OCI-LY3 (cell line): ENCODE data around the gene LRP1B.

Experiments used
- H2AFZ ChIP-seq: fragments of 200-600, 300-600 bp; shearing (Covaris generic); 2 replicates; pipeline ENCODE4 v1.6.0; 2014; ENCODE audit warnings: antibody characterized with exemption, low read depth, low read length
- H3K27ac ChIP-seq: fragments of 200-600, 300-600 bp; sonication (generic); 2 replicates; pipeline ENCODE4 v1.5.1; 2014; ENCODE audit warnings: mild to moderate bottlenecking, low read length, moderate library complexity, mixed read lengths
- H3K27me3 ChIP-seq: fragments of 200-600, 300-600 bp; sonication (generic); 2 replicates; pipeline ENCODE4 v1.6.1; 2014; ENCODE audit warnings: low read depth, low read length, mixed read lengths
- H3K36me3 ChIP-seq: fragments of 200-600, 300-600 bp; sonication (generic); replicated peaks from 2 replicates; pipeline ENCODE3; 2014; ENCODE audit warnings: low read depth, low read length, mixed read lengths
- H3K4me1 ChIP-seq: fragments of 300-600, 200-600 bp; sonication (generic); 2 replicates; pipeline ENCODE4 v1.6.1; 2014; ENCODE audit warnings: low read length, mixed read lengths
- H3K4me2 ChIP-seq: fragments of 200-600, 300-600 bp; sonication (generic); 2 replicates; pipeline ENCODE4 v1.6.1; 2014; ENCODE audit warnings: low read length, mixed read lengths
- H3K4me3 ChIP-seq: fragments of 300-600, 200-600 bp; sonication (generic); 2 replicates; pipeline ENCODE4 v1.5.1; 2014; ENCODE audit warnings: antibody characterized with exemption, mild to moderate bottlenecking, low read length, moderate library complexity
- H3K79me2 ChIP-seq: fragments of 300-600, 200-600 bp; shearing (Covaris generic); 2 replicates; pipeline ENCODE4 v1.6.1; 2014; ENCODE audit warnings: mild to moderate bottlenecking, low read length, mixed read lengths
- H3K9ac ChIP-seq: fragments of 300-600, 200-600 bp; shearing (Covaris generic); 2 replicates; pipeline ENCODE4 v1.6.0; 2014; ENCODE audit warnings: mild to moderate bottlenecking, low read length, moderate library complexity
- H3K9me3 ChIP-seq: fragments of 200-600, 300-600 bp; shearing (Covaris generic); 2 replicates; pipeline ENCODE4 v1.6.1; 2014; ENCODE audit warnings: low read length, mixed read lengths; ENCODE audit not compliant: insufficient read depth
- H4K20me1 ChIP-seq: fragments of 200-600, 300-600 bp; sonication (generic); 2 replicates; pipeline ENCODE4 v1.6.1; 2016; ENCODE audit warnings: low read length, mixed read lengths; ENCODE audit not compliant: insufficient read depth
- CTCF ChIP-seq: fragments of 200-600, 300-600 bp; sonication (generic); IDR thresholded peaks from 2 replicates; pipeline ENCODE4 v1.5.1; 2014; ENCODE audit warnings: antibody characterized with exemption, low read length, low read depth
- EZH2phosphoT487 ChIP-seq: fragments of 200-600 bp; shearing (Covaris generic); IDR thresholded peaks from 2 replicates; pipeline ENCODE4 v1.6.1; 2018; ENCODE audit warnings: antibody characterized with exemption, mixed run types, low read depth

Gene LRP1B

GRCh38 chr2:141888987-141889555 is 241.7 kb downstream of the LRP1B start:
- no peak overlapping the region for H3K4me2 ChIP-seq
- no peak overlapping the region for H2AFZ ChIP-seq
- H3K9me3 ChIP-seq = no peaks in the 10 kb centered on the region
- no peaks in the 10 kb centered on the region for H3K36me3 ChIP-seq
- TF ChIP-seq CTCF = no peak
- H3K4me3 ChIP-seq = no peak overlapping the region
- no peak overlapping the region for H3K27ac ChIP-seq
- H3K27me3 ChIP-seq = no peaks in the 10 kb centered on the region
- no peak overlapping the region for H3K9ac ChIP-seq
- no peaks in the 10 kb centered on the region for H4K20me1 ChIP-seq
- H3K4me1 ChIP-seq = no peaks in the 10 kb centered on the region
- H3K79me2 ChIP-seq = no peaks in the 10 kb centered on the region

- H3K4me1 ChIP-seq = no peaks in the 10 kb centered on the region
- H3K4me3 ChIP-seq = no peak overlapping the region
- no peak overlapping the region for H3K9ac ChIP-seq
- no peaks in the 10 kb centered on the region for H3K9me3 ChIP-seq
- H3K4me2 ChIP-seq = no peak overlapping the region
- H3K27ac ChIP-seq = no peak overlapping the region
- no peaks in the 10 kb centered on the region for H4K20me1 ChIP-seq
- TF ChIP-seq CTCF = no peak
- no peak for TF ChIP-seq EZH2phosphoT487
- no peaks in the 10 kb centered on the region for H3K79me2 ChIP-seq
- no peak overlapping the region for H2AFZ ChIP-seq
- H3K27me3 ChIP-seq = no peaks in the 10 kb centered on the region
- no peaks in the 10 kb centered on the region for H3K36me3 ChIP-seq
These were observed 243.5 kb downstream of the LRP1B start for GRCh38 chr2:141887363-141887762.

GRCh38 chr2:141878016-141878415 is 252.8 kb downstream of the LRP1B start:
- no peaks in the 10 kb centered on the region for H3K36me3 ChIP-seq
- H3K4me2 ChIP-seq = no peak overlapping the region
- no peak for TF ChIP-seq EZH2phosphoT487
- no peak for TF ChIP-seq CTCF
- H3K9ac ChIP-seq = no peak overlapping the region
- H3K79me2 ChIP-seq = no peaks in the 10 kb centered on the region
- no peak overlapping the region for H3K27ac ChIP-seq
- H4K20me1 ChIP-seq = no peaks in the 10 kb centered on the region
- no peak overlapping the region for H3K4me3 ChIP-seq
- no peaks in the 10 kb centered on the region for H3K4me1 ChIP-seq
- H3K9me3 ChIP-seq = no peaks in the 10 kb centered on the region
- no peaks in the 10 kb centered on the region for H3K27me3 ChIP-seq
- H2AFZ ChIP-seq = no peak overlapping the region

GRCh38 chr2:141871913-141872634 is 258.7 kb downstream of the LRP1B start:
- TF ChIP-seq EZH2phosphoT487 (no peak), CTCF (no peak)
- H2AFZ ChIP-seq = no peak overlapping the region
- H4K20me1 ChIP-seq = no peaks in the 10 kb centered on the region
- H3K9me3 ChIP-seq = no peaks in the 10 kb centered on the region
- no peaks in the 10 kb centered on the region for H3K4me1 ChIP-seq
- no peak overlapping the region for H3K4me3 ChIP-seq
- no peak overlapping the region for H3K27ac ChIP-seq
- no peaks in the 10 kb centered on the region for H3K36me3 ChIP-seq
- H3K9ac ChIP-seq = no peak overlapping the region
- H3K4me2 ChIP-seq = no peak overlapping the region
- H3K27me3 ChIP-seq = no peaks in the 10 kb centered on the region
- no peaks in the 10 kb centered on the region for H3K79me2 ChIP-seq
